D721Med (cell line): ENCODE data around the gene PANX3.
A peak's percentile ranks its signal among the peaks of the same experiment; 100 is the strongest.

Experiments used
- DNase-seq: peaks from one replicate; pipeline ENCODE4 v3.0.0; 2011; ENCODE audit warnings: low spot score; ENCODE audit not compliant: insufficient read length
- FAIRE-seq: peaks from 2 replicates; lab custom pipeline; 2011; peaks lifted over from hg19 to GRCh38; lab: Jason Lieb, UNC
- CTCF ChIP-seq: IDR thresholded peaks from 2 replicates; pipeline ENCODE4 v1.5.1; 2012; ENCODE audit warnings: mild to moderate bottlenecking, control low read depth; ENCODE audit not compliant: insufficient read depth; ENCODE audit errors: missing control alignments

PANX3 gene

GRCh38 chr11:124669193-124669592, 58.0 kb downstream of the PANX3 start:
- TF ChIP-seq CTCF = peak; percentile 87
- FAIRE-seq (no peak), DNase-seq (peak; percentile 51)
